NCI-H187 (cell line): ENCODE measurements around the gene CCT4.
A peak's percentile ranks its signal among the peaks of the same experiment; 100 is the strongest.
"Not testable (repeated sequence)": the region's sequence is repeated elsewhere in the genome, so short reads cannot be mapped to it uniquely, and the experiment has no call there.

Experiments used
- DNase-seq, 2 experiments: peaks; one replicate each; lab custom pipeline; 2025; lab: John Stamatoyannopoulos, UW

CCT4 gene

GRCh38 chr2:61879351-61879750 lies 9.1 kb downstream of the CCT4 start:
- DNase-seq: not testable (repeated sequence)

- no peak for DNase-seq
Measured at GRCh38 chr2:61878761-61879160, 9.7 kb downstream of the CCT4 start.

- no peak for DNase-seq
Measured at GRCh38 chr2:61877571-61878245, 10.7 kb downstream of the CCT4 start.

- no peak for DNase-seq
Measured at GRCh38 chr2:61876400-61876799, 12.1 kb downstream of the CCT4 start.

GRCh38 chr2:61866482-61867089 lies 21.9 kb downstream of the CCT4 start:
- DNase-seq: not testable (repeated sequence)

- no peak for DNase-seq
Measured at GRCh38 chr2:61862085-61862484, 26.4 kb downstream of the CCT4 start.

- no peak for DNase-seq
Measured at GRCh38 chr2:61857224-61857623, 31.2 kb downstream of the CCT4 start.

- peak in 1 of 2 experiments; percentile 66 for DNase-seq
Measured at GRCh38 chr2:61855318-61855613, 33.2 kb downstream of the CCT4 start.

GRCh38 chr2:61854564-61855317 lies 33.7 kb downstream of the CCT4 start:
- DNase-seq: peak; percentile 98

GRCh38 chr2:61853847-61854563 lies 34.5 kb downstream of the CCT4 start, which contains the start of gene FAM161A:
Gene FAM161A (minus strand): TSS chr2:61854060. CDS start chr2:61854041, 19 bp downstream.
- DNase-seq: peak; percentile 86 to 91

GRCh38 chr2:61853086-61853846 lies 35.2 kb downstream of the CCT4 start:
- DNase-seq: no peak

GRCh38 chr2:61851270-61851669 lies 37.2 kb downstream of the CCT4 start:
- DNase-seq: not testable (repeated sequence)

- DNase-seq: no peak
Measured at GRCh38 chr2:61845320-61845719, 43.1 kb downstream of the CCT4 start.

GRCh38 chr2:61841286-61841685 lies 47.2 kb downstream of the CCT4 start:
- no peak for DNase-seq

- DNase-seq: no peak
Measured at GRCh38 chr2:61834893-61835292, 53.6 kb downstream of the CCT4 start.

- DNase-seq: no peak
Measured at GRCh38 chr2:61833971-61834370, 54.5 kb downstream of the CCT4 start.

GRCh38 chr2:61832183-61832841 lies 56.1 kb downstream of the CCT4 start:
- no peak for DNase-seq

- no peak for DNase-seq
Measured at GRCh38 chr2:61822255-61822654, 66.2 kb downstream of the CCT4 start.
